ENCODE results near the gene GLRX3. TPM values are rescaled to one million over a fixed set of nuclear protein-coding genes. Genes with fewer than 3 reads are reported as not detected.

Gene GLRX3
- total and polyA plus RNA-seq, 2 of the 13 experiments (the other 11 are each of a cell fraction or from before 2014, with no cell fraction given) = 91.4 to 135 TPM

- TF ChIP-seq ZNF407 (CRISPR knock-in tag; IDR thresholded peaks at IDR 0.05; ENCODE audit: not compliant biosample characterization) (no peak), NFIC (IDR thresholded peaks at IDR 0.05; ENCODE audit: low read length) (no peak), ZFYVE20 (CRISPR knock-in tag; IDR thresholded peaks at IDR 0.05; ENCODE audit: borderline replicate concordance, low read depth) (no peak), ZNF850 (CRISPR knock-in tag; conservative IDR thresholded peaks at IDR 0.05) (no peak), NFE2L2 (IDR thresholded peaks at IDR 0.05; ENCODE audit: low read length) (no peak), ZNF136 (CRISPR knock-in tag; IDR thresholded peaks at IDR 0.05; ENCODE audit: low read depth) (no peak), NCOR1 (IDR thresholded peaks at IDR 0.05; ENCODE audit: borderline replicate concordance, low read length) (no peak), CEBPB (IDR thresholded peaks at IDR 0.05; ENCODE audit: borderline replicate concordance, low read depth, low read length) (no peak), ZNF530 (CRISPR knock-in tag; IDR thresholded peaks at IDR 0.05; ENCODE audit: low read depth) (no peak), NFATC3 (CRISPR knock-in tag; IDR thresholded peaks at IDR 0.05) (no peak), ZNF552 (CRISPR knock-in tag; IDR thresholded peaks at IDR 0.05; ENCODE audit: borderline replicate concordance) (peak; percentile 28; the same call in 1 of the 2 replicates), PATZ1 (CRISPR knock-in tag; IDR thresholded peaks at IDR 0.05) (peak; percentile 19; the same call in 1 of the 2 replicates), DR1 (CRISPR knock-in tag; IDR thresholded peaks at IDR 0.05) (peak; percentile 53; the same call in 1 of the 2 replicates), RXRA (CRISPR knock-in tag; IDR thresholded peaks at IDR 0.05) (no peak), ZNF547 (CRISPR knock-in tag; IDR thresholded peaks at IDR 0.05) (peak; percentile 81; the same call in 1 of the 2 replicates), ZNF713 (CRISPR knock-in tag; IDR thresholded peaks at IDR 0.05) (no peak), TCF7 (IDR thresholded peaks at IDR 0.05; ENCODE audit: low read depth) (no peak), HDAC2 (CRISPR knock-in tag; IDR thresholded peaks at IDR 0.05) (0 out of 2 replicates have a peak, but pooled peaks have one; percentile 20)
Measured at GRCh38 chr10:130190055-130190736, 54.0 kb downstream of the GLRX3 start (continued).

All from HepG2 (cell line).